Caki2 (cell line): ENCODE measurements around the gene EEFSEC. TPM values are rescaled to one million over a fixed set of nuclear protein-coding genes. Genes with fewer than 3 reads are reported as not detected.

ENCODE experiments used
- DNase-seq: peaks from one replicate; pipeline ENCODE4 v3.0.0-alpha.2; 2015; ENCODE audit warnings: low read depth
- in situ Hi-C: cut with HindIII; loops from 2 replicates; pipeline ENCODE4 v1.10.0; 2016; ENCODE audit warnings: low sequenced_read_pairs, low pct_unique_long_range_greater_than_20kb, mixed read lengths
- total RNA-seq: library from RNA; depleted of rRNA; stranded (reverse); fragments of >200 nt; shearing (Covaris generic); gene quantifications from 2 replicates; pipeline ENCODE4 v1.2.3, GENCODE V29; 2014; ENCODE audit warnings: low replicate concordance

EEFSEC gene
- total RNA-seq, 1 experiment from 2014 or later = 10.3 TPM

DNA sequence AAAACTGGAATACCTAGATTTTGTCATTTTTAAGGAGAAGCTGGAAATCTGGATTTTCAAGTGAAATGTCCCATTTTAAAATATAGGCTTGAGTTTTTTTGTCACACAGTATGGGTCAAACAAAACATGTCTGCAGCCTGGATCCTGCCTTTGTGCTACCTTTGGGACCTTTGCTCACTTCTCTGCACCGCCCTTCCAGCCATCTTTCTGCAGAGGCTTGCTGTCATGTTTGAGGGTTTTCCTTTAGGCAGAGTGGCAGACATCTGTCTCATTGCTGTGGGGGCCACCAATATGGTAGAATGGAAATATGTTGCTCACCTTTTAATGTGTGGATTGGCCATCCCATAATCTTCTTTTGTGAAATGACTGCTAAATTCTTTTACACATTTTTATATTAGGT is 136.3 kb downstream of the EEFSEC start:
- no peak for DNase-seq
- in situ Hi-C loops = no loop called here

DNA sequence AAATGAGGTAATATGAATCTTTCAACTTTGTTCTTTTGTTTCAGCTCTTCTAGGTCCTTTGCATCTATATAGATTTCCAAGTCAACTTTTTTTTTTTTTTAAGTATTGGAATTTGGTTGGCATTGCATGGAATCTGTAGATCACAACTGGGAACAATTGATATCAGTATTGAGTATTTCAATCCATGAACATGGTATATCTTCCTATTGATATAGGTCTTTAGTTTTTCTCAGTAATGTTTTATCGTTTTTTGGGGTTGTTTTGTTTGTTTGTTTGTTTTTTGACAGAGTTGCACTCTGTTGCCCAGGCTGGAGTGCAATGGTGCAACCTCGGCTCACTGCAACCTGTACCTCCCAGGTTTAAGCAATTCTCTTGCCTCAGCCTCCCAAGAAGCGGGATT is 137.2 kb downstream of the EEFSEC start:
- in situ Hi-C loops = no loop called here
- no peak for DNase-seq

DNA sequence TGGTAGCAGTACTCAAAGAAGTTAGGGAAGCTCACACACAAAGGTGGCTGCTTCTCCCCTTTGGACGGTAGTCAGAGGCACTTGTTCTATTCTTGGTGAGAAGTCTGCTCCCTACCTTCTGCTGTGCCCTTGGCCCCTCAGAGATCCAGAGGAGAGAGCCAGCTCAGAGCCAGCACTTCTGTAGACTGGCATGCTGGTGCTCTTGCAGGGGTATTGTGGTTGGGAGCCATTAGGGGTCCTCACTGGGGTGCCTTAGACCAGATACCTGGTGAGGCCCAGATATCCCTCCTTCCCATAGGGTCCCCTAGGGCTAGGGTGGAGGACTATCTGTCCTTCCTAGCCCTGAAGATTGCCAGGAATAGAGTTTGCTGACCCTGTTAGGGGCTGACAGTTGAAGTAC is 140.6 kb downstream of the EEFSEC start:
- in situ Hi-C loops = no loop called here
- no peak for DNase-seq

DNA sequence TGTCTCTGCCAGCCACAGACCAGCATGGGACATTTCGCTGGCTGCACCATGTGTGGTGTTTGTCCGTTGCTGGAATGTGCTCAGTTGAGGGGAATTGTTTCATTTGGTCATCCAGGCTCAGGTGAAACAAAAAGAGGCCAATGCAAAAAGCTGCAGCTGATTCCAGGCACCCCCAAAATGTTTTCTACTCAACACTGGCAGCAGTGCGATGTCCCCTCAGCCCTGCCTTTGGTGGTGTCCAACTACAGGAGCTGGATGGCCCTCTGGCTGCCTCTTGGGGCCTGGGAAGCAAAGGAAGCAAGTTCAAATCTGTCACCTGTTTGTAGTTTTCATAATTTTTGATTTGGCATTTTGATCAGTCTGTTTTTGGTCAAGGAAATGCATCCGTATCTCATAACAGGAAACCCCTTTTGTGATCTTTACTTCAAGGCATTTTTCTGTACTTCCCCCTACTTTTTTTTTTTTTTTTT is 141.8 kb downstream of the EEFSEC start:
- in situ Hi-C loops = no loop called here
- no peak for DNase-seq

DNA sequence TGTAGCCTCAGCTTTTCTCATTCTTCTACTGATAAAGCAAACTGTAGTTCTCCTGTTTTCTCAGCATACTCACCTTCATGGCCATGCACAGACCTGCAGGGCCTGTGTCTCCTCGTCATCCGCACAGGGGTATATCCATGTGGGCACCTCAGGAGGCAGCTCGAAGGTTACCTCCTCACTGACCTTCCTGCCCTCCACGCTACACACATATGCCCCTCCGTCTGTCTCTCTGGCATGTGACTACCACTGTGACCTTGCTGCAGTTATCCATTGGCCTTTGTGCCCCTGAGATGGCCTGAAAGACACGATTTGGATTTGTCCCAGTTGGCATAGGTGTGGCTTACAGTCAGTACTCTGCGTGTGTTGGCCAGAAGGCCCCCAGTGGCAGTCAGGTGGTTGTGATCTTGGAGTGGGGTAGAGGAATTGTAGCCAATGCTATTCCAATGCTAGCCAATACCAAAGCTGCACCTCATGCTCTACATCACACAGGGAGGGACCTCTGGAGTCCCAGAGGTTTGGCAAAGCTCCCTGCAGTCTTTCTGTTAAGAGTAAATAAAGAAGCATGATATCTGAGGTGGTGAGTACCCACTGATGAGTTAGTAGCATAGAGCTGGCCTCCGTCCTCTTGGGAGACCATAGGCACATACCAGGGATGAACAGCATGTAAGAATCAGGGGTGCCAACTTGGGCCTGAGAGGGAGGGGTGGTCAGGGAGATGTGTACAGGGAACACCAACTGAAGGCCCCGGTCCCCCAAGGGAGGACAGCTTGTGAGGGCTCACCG is 143.4 kb downstream of the EEFSEC start:
- in situ Hi-C loops = no loop called here
- no peak for DNase-seq

DNA sequence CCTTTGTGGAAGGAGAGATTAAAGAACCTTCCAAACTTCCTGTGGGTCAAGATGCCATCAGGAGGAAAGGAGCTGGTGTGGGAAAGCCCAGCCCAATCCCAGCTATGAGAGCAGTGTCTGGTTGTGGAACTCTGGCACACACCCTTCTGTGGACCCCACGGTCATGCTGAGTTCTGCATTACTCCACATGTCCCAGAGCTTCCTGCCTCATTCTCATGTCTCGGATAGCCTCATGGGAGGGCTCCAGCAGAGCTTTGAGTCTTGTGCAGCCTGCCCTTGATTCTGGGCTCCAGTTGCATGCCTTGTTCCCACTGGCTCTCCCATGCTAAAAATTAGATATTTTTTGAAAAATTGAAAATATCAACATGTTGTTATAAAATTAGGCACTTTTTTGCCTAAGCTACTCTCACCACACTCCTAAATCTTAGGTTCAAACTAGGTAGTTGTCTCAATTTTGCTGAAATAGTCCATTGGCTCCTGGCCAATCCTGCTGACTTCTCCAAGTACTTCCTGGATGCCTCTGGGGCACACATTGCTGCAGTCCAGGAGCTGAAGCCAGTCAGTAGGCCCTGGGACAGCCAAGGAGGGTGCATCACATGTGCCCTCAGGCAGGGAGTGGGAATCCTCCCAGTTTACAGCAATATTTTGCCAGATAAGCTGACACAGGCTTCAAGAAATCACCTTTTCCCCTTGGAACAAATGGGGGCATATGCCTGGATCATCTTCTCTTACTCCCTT is 144.3 kb downstream of the EEFSEC start:
- in situ Hi-C loops = no loop called here
- no peak for DNase-seq

DNA sequence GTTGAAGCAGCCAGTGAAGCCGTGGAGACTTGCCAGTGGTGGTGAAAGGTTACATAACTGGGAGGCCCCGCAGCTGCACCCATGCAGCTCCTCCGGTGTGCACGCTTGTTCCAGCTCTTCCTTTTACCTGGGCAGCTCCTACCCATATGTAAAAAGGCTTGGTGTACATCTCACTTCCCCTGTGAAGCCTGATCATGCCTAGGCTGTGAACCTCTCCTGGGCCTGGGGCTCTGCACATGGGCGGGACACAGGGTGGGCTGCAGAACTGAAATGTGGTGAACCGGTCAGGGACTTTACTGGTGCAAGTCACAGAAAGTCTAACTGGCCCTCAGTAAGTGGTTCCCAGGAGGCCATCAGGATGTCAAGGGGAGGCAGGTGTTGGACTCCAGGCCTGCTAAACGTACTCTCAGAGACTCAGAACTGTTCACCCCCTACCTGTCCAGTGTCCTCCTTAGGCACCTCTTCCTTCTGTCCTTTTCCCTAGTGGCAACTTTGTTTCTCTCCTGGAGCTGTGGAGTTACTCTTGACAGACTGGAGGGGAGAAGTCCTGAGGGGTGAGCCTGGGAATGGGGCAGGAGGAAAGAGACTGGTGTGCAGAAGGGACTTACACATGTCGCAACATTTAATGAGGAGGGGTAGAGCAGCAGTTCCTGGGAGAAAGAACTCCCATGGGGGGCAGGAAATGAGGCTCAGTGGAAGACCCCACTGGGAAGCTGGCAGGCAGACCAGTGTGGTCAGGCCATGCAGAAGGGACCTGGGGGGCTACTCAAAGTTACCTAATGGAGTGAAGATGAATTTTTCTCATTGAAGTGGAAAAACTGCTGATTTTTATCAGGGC is 148.1 kb downstream of the EEFSEC start:
- in situ Hi-C loops = no loop called here
- no peak for DNase-seq

DNA sequence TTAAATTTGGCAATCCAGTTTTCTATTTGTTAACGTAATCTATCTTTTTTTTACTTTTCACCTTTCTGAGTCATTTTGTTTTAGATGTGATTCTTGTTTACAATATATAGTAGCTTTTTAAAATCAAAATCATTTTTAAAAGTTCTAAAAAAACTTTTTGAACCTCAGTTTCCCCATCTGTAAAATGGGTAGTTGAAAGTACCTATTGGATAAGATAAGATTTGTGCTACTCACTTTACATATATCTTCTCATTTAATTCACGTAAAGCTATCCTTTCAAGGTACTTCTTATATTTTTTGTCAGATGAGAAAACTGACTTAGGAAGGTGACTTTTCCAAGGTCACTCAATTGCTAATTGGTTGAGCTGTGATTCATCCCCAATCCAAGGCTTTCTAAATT is 153.2 kb downstream of the EEFSEC start:
- DNase-seq = no peak
- in situ Hi-C loops = no loop called here

DNA sequence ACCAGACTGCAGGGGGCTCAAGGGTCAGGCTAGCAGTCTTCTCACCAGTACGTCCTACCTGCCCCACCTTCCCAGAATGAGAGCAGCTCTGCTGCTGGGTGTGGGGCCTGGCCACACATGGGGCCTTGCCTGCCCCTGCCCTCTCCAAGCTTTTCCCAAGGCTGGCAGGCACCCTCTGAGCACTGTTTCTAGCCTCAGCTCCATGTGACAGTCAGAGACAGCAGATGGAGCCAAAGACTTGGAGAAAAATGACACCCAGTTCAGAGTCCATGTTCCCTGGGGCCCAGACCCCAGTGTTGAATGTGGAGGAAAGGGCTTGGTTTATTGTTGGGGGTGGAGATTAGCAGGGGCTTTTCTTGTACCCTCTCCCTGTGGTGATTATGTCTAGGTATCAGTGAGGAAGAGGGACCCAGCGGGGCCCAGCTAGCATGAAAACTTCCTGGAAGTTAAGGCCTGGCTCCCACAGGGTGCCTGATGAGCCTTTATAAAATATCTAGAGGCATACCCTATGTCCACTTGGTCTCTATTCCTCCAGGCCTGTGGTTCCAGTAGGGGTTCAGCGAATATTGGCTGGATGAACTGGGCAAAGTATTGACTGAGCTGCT is 153.8 kb downstream of the EEFSEC start:
- no peak for DNase-seq
- in situ Hi-C loops = no loop called here

DNA sequence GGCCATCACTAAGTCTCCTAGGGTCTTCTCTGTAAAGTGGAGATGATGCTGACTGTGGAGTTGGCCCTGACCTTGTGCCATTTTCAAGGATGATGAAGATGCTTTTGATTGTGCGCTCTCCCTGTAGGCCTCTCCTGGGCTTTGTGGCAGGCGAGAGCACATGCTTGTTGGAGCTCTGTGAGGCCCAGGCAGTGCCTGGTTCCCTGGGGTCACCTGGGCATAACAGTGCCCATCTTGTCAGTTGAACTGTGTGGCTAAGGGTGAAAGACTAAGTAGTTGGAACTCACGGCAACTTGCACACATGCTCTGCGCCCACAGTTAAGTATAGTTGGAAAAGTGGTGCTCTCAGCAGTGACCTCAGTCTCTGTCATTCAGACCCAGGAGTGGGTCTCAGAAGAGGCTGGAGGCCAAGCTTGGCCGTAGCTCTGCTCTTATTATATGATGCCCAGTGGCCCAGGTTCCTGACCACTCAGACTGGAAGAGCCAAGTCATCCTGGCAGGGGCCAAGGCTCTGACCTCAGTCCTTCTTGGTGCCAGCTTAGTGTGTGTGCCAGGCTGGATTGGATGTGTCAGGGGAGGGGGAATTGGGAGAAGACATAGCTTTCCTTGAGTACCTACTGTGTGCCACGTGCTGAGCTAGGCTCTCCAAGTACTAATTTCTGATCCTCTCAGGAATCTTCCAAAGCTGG is 154.6 kb downstream of the EEFSEC start:
- in situ Hi-C loops = no loop called here
- DNase-seq = no peak

DNA sequence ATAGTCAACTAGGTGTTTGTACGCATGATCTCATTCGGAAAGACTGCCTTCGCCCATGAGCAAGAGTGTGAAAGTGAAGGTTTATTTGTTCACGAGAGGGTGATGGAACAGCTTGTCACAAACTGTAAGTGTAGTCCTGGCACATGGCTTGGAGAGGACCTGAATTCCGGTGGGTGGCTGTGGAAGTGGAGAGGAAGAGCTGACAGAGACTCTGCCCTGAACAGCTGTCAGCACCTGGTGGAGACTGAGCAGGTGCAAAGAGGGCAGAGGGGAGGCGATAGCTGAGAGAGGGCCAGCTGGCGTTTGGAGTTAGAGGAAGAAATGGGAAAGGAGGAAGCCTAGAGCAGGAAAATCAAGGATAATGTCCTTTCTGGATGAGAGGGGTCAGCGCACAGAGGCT is 155.7 kb downstream of the EEFSEC start:
- in situ Hi-C loops = no loop called here
- DNase-seq = no peak

DNA sequence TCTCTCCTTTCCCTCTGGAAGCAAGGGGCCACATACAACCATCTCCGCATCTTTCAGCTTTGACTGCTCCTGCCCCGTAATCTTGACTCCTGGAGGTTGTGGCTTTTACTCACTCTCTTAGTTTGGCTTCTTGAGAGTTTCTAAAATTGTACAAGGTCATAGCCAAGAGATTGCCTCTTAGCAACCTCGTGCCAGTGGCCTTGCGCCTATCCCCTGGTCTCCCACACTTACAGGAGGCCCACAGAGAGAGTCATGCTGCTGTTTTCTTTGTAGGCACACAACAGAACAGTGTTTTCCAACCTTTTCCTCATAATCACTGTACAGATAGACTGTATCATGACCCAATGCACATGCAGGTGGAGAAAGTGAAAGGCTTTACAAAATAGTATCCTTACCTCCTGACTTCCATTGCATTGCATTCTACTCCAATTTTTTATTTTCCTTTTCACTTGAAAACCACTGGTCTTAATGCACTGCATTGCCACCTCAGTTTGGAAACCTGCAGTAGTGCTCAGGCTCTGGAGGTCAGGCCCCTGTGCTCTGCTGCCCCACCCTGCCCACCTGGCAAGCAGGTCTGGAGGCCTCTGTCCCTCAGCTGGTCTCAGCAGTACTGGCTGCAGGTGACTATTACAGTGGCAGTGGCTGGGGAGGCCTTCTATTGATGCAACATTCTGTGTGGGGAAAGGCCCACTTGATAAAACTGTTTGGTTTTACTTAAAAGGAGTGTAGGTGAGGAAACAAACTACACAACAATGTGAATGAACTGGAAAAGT is 157.2 kb downstream of the EEFSEC start:
- in situ Hi-C loops = no loop called here
- DNase-seq = no peak

DNA sequence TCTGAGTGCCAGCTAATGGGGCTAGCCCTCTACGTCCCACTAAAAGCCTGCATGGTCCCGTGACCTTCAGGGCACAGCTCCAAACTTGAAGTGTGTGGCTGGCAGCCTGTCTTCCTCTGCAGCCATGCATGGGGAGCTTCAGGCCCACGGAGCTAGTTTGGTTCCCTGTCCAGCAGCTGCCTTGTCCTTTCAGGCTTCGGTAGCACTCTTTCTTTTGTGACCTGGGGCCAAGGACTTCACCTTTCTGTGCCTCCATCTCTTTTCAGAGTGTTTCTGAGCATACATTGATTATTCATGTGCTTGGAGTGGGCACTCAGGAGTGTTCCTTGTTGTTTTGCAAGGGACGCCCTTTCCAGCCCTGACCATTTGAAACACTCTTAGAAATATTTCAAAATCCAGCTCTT is 158.2 kb downstream of the EEFSEC start:
- in situ Hi-C loops = no loop called here
- DNase-seq = no peak

DNA sequence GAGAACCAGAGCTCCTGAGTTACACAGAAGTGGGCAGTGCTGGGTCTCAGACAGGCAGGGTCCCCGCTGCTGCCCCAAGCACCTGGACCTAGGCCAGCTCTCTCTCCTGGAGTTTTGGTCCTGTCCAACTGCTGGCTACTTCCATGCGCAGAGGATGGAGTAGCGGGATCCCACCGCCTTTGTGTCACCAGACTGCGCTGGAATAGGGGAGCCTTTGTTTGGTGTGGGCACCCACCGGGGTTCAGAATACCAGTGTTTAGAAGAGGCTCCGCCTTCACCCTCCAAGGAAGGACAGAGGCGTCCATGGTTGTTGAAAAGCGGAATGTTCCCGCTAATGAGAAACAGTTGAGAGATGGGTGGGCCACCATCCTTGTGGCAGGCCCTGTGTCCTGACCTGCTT is 159.0 kb downstream of the EEFSEC start:
- in situ Hi-C loops = no loop called here
- no peak for DNase-seq

DNA sequence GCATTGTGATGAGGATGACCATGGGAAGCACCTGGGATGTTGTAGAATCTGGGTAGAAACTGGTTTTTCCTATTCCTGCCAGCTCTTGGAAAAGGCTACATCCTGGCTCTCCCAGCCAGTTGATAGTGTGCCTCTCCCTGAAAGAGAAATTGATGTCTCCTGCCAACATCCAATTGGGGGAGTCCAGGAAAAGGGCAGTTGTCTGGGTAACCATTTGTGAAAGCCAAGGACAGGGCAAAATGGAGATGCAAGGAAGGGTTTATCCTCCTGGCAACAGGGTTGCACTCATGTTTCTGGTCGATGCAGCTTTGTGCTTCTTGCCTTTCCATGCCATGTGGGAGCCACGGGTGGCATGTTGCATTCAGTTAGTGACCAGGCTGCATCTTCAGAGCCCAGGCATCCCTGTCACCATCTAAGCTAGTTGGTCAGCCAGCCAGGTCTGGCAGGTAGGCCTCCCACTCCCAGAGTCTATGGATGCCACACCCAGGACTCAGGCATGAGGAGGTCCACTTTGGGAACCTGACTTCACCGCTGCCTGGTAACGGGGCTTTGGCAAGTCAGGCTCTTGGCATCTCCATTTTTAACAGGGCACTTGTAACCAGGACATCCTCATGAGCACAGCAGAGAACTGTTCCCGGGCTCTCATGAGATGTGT is 159.9 kb downstream of the EEFSEC start:
- in situ Hi-C loops = no loop called here
- DNase-seq = no peak

DNA sequence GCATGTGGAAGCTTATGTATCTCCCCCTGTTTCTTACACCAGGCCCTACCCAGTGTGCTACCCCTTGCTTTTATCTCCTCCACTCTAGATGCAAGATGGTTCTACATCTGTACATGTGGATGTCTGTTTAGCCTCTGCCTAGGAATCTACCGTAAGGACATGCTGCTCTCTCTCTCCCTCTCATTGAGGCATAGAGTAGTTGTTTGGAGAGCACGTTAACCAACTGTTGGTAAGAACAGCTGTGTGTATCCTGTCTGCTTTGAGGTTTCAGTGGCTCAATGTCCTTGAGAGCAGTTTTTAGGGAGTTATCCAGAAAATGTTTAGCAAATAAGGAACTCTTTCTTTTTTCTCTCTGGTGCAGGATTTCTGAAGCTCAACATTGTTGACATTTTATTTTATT is 160.7 kb downstream of the EEFSEC start:
- in situ Hi-C loops = no loop called here
- DNase-seq = no peak

DNA sequence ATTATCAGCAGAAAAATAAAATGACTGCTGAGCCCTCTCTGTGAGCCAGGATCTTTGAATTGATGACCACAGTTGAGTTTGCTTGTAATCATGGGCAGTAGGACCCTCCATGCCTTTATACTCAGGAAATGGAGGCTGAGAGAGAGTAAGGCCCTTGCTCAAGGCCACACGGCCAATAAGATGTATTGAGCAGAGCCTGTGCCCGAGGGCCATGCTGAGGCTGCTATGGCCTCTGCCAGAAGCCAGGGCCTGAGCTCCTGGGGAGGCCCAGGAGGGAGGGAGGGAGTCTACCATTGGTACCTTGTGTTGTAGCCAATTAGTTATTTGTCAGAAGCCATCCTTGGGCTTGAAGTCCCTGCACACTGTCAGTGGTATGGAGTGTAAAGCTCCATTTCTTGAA is 162.0 kb downstream of the EEFSEC start:
- no peak for DNase-seq
- in situ Hi-C loops = no loop called here
